ENCODE data around the gene GPR3. TPM values are rescaled to one million over a fixed set of nuclear protein-coding genes. Genes with fewer than 3 reads are reported as not detected.

GPR3 gene
- total and polyA plus RNA-seq, 2 of the 8 experiments (the other 6 are each of a cell fraction or from before 2014, with no cell fraction given): 9.9 to 26.5 TPM

GRCh38 chr1:27397749-27398148 lies 5.3 kb downstream of the GPR3 start:
- Histone ChIP-seq H3K27me3 (replicated peaks in 1 of 4; ENCODE audit: control insufficient read depth in 3 of 4, extremely low read depth in 1 of 4, insufficient read depth in 3 of 4, low read length in 3 of 4) (no peaks in the 10 kb centered on the region), H3K36me3 (ENCODE audit: control insufficient read depth in 2 of 4, insufficient read depth in 4 of 4, low read length in 3 of 4) (no peaks in the 10 kb centered on the region), H4K8ac (ENCODE audit: extremely low read depth, insufficient read depth, low read length) (no peak overlapping the region), H3K79me2 (ENCODE audit: control insufficient read depth in 1 of 2, insufficient read depth in 2 of 2, low read length in 2 of 2) (no peaks in the 10 kb centered on the region), H3K56ac (replicated peaks; ENCODE audit: insufficient read length, low read depth, low read length) (no peak overlapping the region), H4K91ac (replicated peaks; ENCODE audit: insufficient read length, low read length) (no peak overlapping the region), H2BK12ac (ENCODE audit: low read depth, low read length) (no peak overlapping the region), H2BK20ac (ENCODE audit: low read length) (no peak overlapping the region), H4K5ac (ENCODE audit: insufficient read length, low read depth, low read length) (no peak overlapping the region), H3K4ac (replicated peaks; ENCODE audit: insufficient read length, low read depth, low read length) (no peak overlapping the region), H2AK5ac (ENCODE audit: low read depth, low read length) (no peak overlapping the region), H2AFZ (ENCODE audit: low read length) (no peak overlapping the region), H3K18ac (ENCODE audit: extremely low read depth, low read length) (no peak overlapping the region), H2BK120ac (replicated peaks; ENCODE audit: low read depth, low read length) (no peak overlapping the region), H3K4me1 (replicated peaks in 1 of 4; ENCODE audit: control insufficient read depth in 3 of 4, insufficient read depth in 4 of 4, low read length in 3 of 4) (peaks cover 4 to 29% (median 9%) of the 10 kb centered on the region in 4 experiments), H3K4me2 (ENCODE audit: insufficient read depth in 1 of 2, low read depth in 2 of 2, low read length in 2 of 2) (no peak overlapping the region), H3K4me3 (ENCODE audit: extremely low read depth in 1 of 4, insufficient read depth in 2 of 4, low read depth in 3 of 4, low read length in 4 of 4) (no peak overlapping the region), H2BK5ac (ENCODE audit: low read depth, low read length) (no peak overlapping the region), H3K23ac (ENCODE audit: insufficient read length) (no peak overlapping the region), H3K79me1 (ENCODE audit: low read depth, low read length) (no peaks in the 10 kb centered on the region), H3K14ac (ENCODE audit: insufficient read length) (no peak overlapping the region), H4K20me1 (replicated peaks in 1 of 2; ENCODE audit: control insufficient read depth in 1 of 2, insufficient read depth in 2 of 2, low read length in 2 of 2) (peaks cover 2 to 10% of the 10 kb centered on the region in 2 experiments), H2BK15ac (ENCODE audit: low read length) (0 out of 2 replicates have a peak overlapping the region, but pooled peaks have one; percentile 46), H3K23me2 (ENCODE audit: low read depth, low read length) (peaks cover 2% of the 10 kb centered on the region; the same call in 1 of the 2 replicates), H3K27ac (ENCODE audit: low read depth, low read length) (no peak overlapping the region), H3K9ac (replicated peaks in 1 of 4; ENCODE audit: extremely low read depth in 1 of 4, low read depth in 3 of 4, low read length in 3 of 4) (no peak overlapping the region), H3K9me3 (ENCODE audit: insufficient read depth in 2 of 2, low read depth in 1 of 2, low read length in 1 of 2) (no peaks in the 10 kb centered on the region)
- ChIA-PET CTCF (ENCODE audit: partially characterized antibody) (interaction anchor here (0.6 to 37.8 kb wide), 27 partner anchors 8 to 352 kb away, joined by 3 to 863 read pairs (median 6); partner anchors contain the start of genes AHDC1, GPR3 and MAP3K6), POLR2A (ENCODE audit: partially characterized antibody) (interaction anchor here (1.3 to 2.1 kb wide), 4 partner anchors 32 to 96 kb away, joined by 4 to 8 read pairs (median 4); partner anchors contain the start of genes MAP3K6 and SYTL1)
- DNase-seq (ENCODE audit: low read depth in 1 of 2, low spot score in 2 of 2): no peak
- 0 out of 2 replicates have a peak, but pooled peaks have one; percentile 32 for TF ChIP-seq TEAD4 (IDR thresholded peaks at IDR 0.05; ENCODE audit: low read depth, low read length)
- TF ChIP-seq SP4 (IDR thresholded peaks at IDR 0.05; ENCODE audit: low read length): no peak
- TF ChIP-seq SP1 (IDR thresholded peaks at IDR 0.05; ENCODE audit: low read depth, low read length): 0 out of 2 replicates have a peak, but pooled peaks have one; percentile 28
- no peak for TF ChIP-seq TCF12 (IDR thresholded peaks at IDR 0.05; ENCODE audit: low read depth, low read length)
- TF ChIP-seq PHF8 (conservative IDR thresholded peaks at IDR 0.05; ENCODE audit: low read depth, low read length): no peak
- no peak for TF ChIP-seq JUN (IDR thresholded peaks at IDR 0.05; ENCODE audit: low read depth, low read length)
- TF ChIP-seq MAFK (IDR thresholded peaks at IDR 0.05; ENCODE audit: low read depth, low read length): peak; percentile 4; the same call in 1 of the 2 replicates
- TF ChIP-seq POLR2A (IDR thresholded peaks at IDR 0.05; ENCODE audit: control extremely low read depth in 1 of 2, low read depth in 2 of 2, low read length in 2 of 2): no peak
- peak; percentile 44; the same call in 1 of the 2 replicates for TF ChIP-seq KDM1A (IDR thresholded peaks at IDR 0.05; ENCODE audit: borderline replicate concordance, low read length)
- no peak for TF ChIP-seq NANOG (IDR thresholded peaks at IDR 0.05; ENCODE audit: insufficient read depth, low read depth, low read length, poor library complexity, severe bottlenecking)
- no peak for TF ChIP-seq TBP (IDR thresholded peaks at IDR 0.05; ENCODE audit: low read depth, low read length)
- 88% methylated on average over 6 of the region's 7 CpGs; no CpG with 5 or more reads in 1 of the 2 experiments for WGBS, 2 experiments (ENCODE audit: extremely low coverage in 1 of 2, insufficient coverage in 1 of 2, insufficient read length in 1 of 2, insufficient replicate concordance in 2 of 2, low coverage in 1 of 2, low lambda C conversion rate in 2 of 2, missing lambda C conversion rate in 1 of 2)
- FAIRE-seq: no peak

All from H1 (cell line).